Measurements from ENCODE around the gene FBXO38.

The FBXO38 gene

DNA sequence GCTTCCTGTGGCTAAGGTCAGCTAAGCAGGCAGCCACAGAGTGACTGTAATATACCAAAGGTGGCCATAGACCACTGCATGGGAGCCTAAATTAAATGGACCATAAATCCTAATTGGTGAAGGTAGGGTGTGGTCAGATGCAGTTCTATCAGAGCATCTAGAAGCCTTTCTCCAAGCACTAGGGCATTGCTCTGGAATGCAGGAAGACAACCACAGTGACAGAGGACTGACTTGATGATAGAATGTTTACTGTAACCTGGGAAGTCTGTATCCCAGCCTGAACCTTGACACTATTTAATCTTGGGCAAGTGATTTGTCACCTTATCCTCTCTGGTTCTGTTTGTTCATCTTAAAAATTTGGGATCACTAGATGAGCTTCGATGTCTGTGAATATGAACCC is 2.3 kb downstream of the FBXO38 start:
- DNase-seq (ENCODE audit: low read depth in 2 of 2): no peak

GRCh38 chr5:148387325-148387724 is 3.6 kb downstream of the FBXO38 start:
- no peak for DNase-seq (ENCODE audit: low read depth in 2 of 2)

DNA sequence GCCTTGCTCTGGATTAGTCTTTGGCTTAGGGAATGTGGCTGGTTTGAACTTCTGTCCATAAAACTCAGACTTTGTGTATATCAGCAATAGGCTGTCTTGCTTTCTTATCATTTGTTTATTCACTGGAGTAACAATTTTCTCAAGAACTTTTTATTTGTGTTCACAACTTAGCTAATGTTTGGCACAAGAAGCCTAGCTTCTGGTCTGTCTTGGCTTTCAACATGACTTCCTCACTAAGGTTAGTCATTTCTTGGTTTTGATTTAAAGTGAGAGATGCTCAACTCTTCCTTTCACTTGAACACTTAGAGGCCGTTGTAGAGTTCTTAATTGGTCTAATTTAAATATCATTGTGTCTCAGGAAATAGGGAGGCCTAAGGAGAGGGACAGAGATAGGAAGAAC is 4.9 kb downstream of the FBXO38 start:
- DNase-seq (ENCODE audit: low read depth in 2 of 2): no peak

GRCh38 chr5:148390914-148391313 is 7.2 kb downstream of the FBXO38 start:
- DNase-seq (ENCODE audit: low read depth in 2 of 2): no peak

GRCh38 chr5:148391422-148391821 is 7.7 kb downstream of the FBXO38 start:
- DNase-seq (ENCODE audit: low read depth in 2 of 2): no peak

- no peak for DNase-seq (ENCODE audit: low read depth in 2 of 2)
These were observed 9.6 kb downstream of the FBXO38 start for GRCh38 chr5:148393390-148393741.

- DNase-seq (ENCODE audit: low read depth in 2 of 2): no peak
These were observed 10.8 kb downstream of the FBXO38 start for GRCh38 chr5:148394587-148395019.

DNA sequence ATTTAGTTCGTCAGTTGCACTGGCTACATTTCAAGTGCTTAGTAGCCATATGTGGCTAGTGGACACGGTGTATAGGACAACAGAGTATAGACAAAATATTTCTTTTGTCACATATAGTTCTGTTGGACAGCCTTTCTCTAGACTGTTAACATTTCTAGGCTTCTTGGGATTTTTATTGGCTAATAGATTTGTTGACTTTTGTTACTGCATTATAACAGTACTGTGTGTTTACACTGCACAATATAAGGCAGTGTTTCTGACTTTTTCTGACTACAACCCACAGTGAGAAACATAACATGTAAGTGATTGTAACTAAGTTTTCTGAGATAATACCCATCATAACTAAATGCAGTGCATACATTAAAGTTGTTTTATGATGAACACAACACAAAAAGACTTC is 11.3 kb downstream of the FBXO38 start:
- no peak for DNase-seq (ENCODE audit: low read depth in 2 of 2)

- DNase-seq (ENCODE audit: low read depth in 2 of 2): no peak
These were observed 14.3 kb downstream of the FBXO38 start for GRCh38 chr5:148397968-148398595.

DNA sequence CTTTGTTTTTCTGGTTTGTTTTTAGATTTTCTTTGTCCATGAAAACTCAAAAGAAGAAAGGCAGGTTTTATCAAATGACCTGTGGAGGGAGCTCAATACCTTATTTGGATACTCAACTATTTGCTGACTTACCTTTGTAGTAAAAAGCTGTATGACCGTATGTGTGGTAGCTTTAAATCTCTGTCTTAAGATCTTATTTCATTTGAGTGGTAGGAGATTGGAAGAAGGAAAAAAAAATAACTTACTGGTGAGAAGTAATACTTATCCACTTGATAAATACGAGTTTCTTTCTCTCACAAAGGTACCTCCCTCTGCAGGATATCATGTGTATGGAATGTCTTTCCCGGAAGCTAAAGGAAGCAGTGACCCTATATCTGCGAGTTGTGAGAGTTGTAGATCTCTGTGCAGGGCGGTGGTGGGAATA is 15.0 kb downstream of the FBXO38 start:
- DNase-seq (ENCODE audit: low read depth in 2 of 2): no peak

GRCh38 chr5:148401604-148402003 is 17.8 kb downstream of the FBXO38 start:
- no peak for DNase-seq (ENCODE audit: low read depth in 2 of 2)

GRCh38 chr5:148403344-148403743 is 19.6 kb downstream of the FBXO38 start:
- no peak for DNase-seq (ENCODE audit: low read depth in 2 of 2)

- DNase-seq (ENCODE audit: low read depth in 2 of 2): no peak
These were observed 22.6 kb downstream of the FBXO38 start for GRCh38 chr5:148406406-148406805.

DNA sequence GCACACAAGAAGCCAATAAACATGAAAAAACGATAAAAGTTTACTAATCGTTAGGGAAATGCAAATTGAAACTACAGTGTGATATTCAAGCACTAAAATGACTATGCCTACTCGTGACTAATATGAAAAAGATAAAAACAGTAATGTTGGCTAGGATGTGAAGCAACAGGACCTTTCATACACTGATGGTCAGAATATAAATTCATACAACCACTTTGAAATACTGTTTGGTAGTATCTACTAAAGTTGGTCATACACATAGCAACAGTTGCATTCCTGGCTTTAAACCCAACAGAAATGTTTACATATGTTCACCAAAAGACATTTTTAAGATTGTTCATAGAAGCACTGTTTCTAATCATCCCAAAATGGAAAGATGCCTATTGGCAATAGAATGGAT is 24.3 kb downstream of the FBXO38 start:
- DNase-seq (ENCODE audit: low read depth in 2 of 2): no peak

- DNase-seq (ENCODE audit: low read depth in 2 of 2): no peak
These were observed 28.4 kb downstream of the FBXO38 start for GRCh38 chr5:148412124-148412523.

GRCh38 chr5:148414833-148415232 is 31.1 kb downstream of the FBXO38 start:
- DNase-seq (ENCODE audit: low read depth in 2 of 2): no peak

GRCh38 chr5:148416416-148416815 is 32.7 kb downstream of the FBXO38 start:
- DNase-seq (ENCODE audit: low read depth in 2 of 2): no peak

DNA sequence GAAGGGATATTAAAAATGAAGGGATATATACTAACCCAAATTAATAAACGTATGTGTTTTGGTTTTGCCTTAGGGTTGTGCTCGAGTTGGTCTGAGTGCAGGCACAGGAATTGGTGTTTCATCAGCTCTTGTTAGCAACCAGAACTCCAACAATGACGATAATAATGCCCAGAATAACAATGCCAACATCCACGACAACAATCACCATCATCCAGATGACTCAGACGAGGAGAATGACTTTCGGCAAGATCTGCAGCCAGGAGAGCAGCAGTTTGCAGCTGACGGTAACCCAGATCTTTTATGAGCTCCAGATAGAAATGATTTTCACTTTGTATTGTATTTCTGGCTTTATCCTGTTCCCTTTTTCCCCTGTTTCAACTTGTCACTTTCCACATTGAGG is 33.2 kb downstream of the FBXO38 start:
- DNase-seq (ENCODE audit: low read depth in 2 of 2): no peak

- DNase-seq (ENCODE audit: low read depth in 2 of 2): no peak
These were observed 34.8 kb downstream of the FBXO38 start for GRCh38 chr5:148418511-148418910.

DNA sequence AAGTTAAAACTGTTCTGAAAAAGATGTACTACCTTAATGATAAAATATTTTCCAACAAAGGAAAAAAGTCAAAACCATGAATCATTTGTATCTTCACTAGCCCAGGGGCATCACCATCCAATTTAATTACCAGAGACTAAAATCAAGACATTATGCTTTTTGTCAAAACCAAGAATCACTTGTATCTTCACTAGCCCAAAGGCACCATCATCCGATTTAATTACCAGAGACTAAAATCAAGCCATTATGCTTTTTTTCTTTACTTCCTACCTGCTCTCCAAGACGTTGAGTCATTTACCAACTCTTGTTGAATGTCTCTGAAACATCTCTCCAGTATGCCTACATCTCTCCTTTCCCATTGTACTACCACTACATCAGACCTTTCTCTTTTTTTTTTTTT is 37.9 kb downstream of the FBXO38 start:
- no peak for DNase-seq (ENCODE audit: low read depth in 2 of 2)

DNA sequence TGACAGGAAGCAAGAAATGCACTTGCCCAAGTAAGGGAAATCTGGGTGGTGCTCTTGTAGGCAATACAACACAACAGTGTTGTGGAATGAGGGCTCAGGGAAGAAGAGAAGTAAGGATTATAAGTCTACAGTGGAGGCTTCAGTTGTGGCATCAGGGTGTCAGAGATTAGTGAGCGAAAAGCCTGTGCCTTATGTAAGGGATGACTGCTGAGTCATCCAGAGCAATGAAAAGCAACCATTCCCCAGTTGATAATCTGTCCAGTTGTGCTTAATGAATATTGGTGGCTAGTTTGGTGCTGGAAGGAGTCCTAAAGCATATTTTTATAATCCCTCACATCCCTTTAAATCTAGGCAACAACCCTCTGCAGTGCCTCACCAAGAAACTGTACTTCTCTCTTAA is 42.0 kb downstream of the FBXO38 start:
- no peak for DNase-seq (ENCODE audit: low read depth in 2 of 2)

DNA sequence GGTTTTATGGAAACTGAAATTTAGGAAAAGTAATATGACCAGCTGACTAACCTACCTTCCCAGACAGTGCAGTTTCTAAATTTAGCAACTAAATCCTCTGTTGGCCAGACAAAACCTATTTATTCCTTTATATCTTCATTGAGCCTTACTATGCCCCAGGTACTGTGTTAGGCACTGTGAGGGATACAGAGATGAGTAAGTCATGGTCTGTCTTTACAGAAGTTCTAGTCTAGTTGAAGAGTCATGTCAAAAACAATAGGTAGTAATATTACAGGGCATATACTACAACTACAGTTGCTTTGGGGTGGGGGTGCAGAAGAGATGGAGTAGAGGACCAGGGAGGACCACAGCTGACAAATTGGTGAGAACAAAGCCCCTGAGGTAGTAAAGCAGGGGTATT is 42.8 kb downstream of the FBXO38 start:
- DNase-seq (ENCODE audit: low read depth in 2 of 2): no peak

GRCh38 chr5:148427370-148428042 is 43.7 kb downstream of the FBXO38 start:
- DNase-seq (ENCODE audit: low read depth in 2 of 2): no peak

DNA sequence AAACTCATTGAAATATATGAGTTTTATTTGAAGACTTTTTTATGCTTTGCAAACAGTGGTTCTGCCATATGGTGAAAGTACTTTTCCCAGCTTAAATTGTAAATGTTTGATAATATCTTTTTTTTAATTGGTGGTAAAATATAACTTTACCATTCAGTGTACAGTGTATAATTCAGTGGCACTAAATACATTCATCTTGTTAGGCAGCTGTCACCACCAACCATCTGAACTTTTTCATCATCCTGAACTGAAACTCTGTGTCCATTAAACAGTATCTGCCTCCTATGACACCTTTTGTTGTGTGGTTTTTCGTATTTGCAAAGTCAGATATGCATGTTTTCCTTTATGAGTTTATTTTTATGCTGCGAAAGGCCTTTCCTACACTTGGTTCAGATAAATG is 45.1 kb downstream of the FBXO38 start:
- no peak for DNase-seq (ENCODE audit: low read depth in 2 of 2)
